Loucy (cell line): ENCODE measurements around the gene GUCY1A2.

Experiments
- H2AFZ ChIP-seq: fragments of 200-600 bp; sonication (generic); 2 replicates; pipeline ENCODE4 v1.6.0; 2016; ENCODE audit warnings: antibody characterized with exemption, mild to moderate bottlenecking, low read length, moderate library complexity
- H3F3A ChIP-seq: fragments of 200-600 bp; 2 replicates; pipeline ENCODE4 v1.6.0; 2016; ENCODE audit warnings: antibody characterized with exemption, low read depth, mild to moderate bottlenecking
- H3K27me3 ChIP-seq: fragments of 200-600 bp; sonication (generic); 2 replicates; pipeline ENCODE4 v1.6.1; 2014; ENCODE audit warnings: low read length, mild to moderate bottlenecking; ENCODE audit not compliant: insufficient read depth, poor library complexity, severe bottlenecking
- H3K36me3 ChIP-seq: fragments of 200-600 bp; sonication (generic); 2 replicates; pipeline ENCODE4 v1.6.1; 2016; ENCODE audit warnings: low read length; ENCODE audit not compliant: insufficient read depth
- H3K4me1 ChIP-seq: fragments of 200-600 bp; sonication (generic); 2 replicates; pipeline ENCODE4 v1.5.1; 2014; ENCODE audit warnings: low read length, mild to moderate bottlenecking; ENCODE audit not compliant: insufficient read depth, poor library complexity, severe bottlenecking
- H3K4me2 ChIP-seq: fragments of 200-600 bp; sonication (generic); 2 replicates; pipeline ENCODE4 v1.6.0; 2014; ENCODE audit warnings: antibody characterized with exemption, low read length, low read depth, mild to moderate bottlenecking; ENCODE audit not compliant: poor library complexity, severe bottlenecking
- H3K4me3 ChIP-seq: fragments of 200-600 bp; sonication (generic); 2 replicates; pipeline ENCODE4 v1.5.1; 2014; ENCODE audit warnings: low read length, mild to moderate bottlenecking, mixed read lengths; ENCODE audit not compliant: poor library complexity, severe bottlenecking
- H3K79me2 ChIP-seq: fragments of 200-600 bp; sonication (generic); 2 replicates; pipeline ENCODE4 v1.6.1; 2014; ENCODE audit warnings: low read length; ENCODE audit not compliant: insufficient read depth
- H3K9ac ChIP-seq: fragments of 200-600 bp; sonication (generic); 2 replicates; pipeline ENCODE4 v1.6.0; 2014; ENCODE audit warnings: mild to moderate bottlenecking, low read depth, low read length, moderate library complexity; ENCODE audit not compliant: poor library complexity, severe bottlenecking
- H3K9me2 ChIP-seq: fragments of 200-600 bp; sonication (generic); replicated peaks from 2 replicates; pipeline ENCODE4 v1.6.1; 2016; ENCODE audit warnings: low read depth, low read length, mixed read lengths
- H3K9me3 ChIP-seq: fragments of 200-600 bp; sonication (generic); 2 replicates; pipeline ENCODE4 v1.6.1; 2014; ENCODE audit warnings: mild to moderate bottlenecking, antibody characterized with exemption, low read length, low read depth; ENCODE audit not compliant: insufficient read depth
- H4K20me1 ChIP-seq: fragments of 200-600 bp; sonication (generic); 2 replicates; pipeline ENCODE4 v1.6.0; 2014; ENCODE audit warnings: antibody characterized with exemption, low read length, mild to moderate bottlenecking; ENCODE audit not compliant: insufficient read depth, poor library complexity, severe bottlenecking
- EZH2phosphoT487 ChIP-seq: fragments of 200-600 bp; IDR thresholded peaks from 2 replicates; pipeline ENCODE4 v1.6.1; 2018; ENCODE audit warnings: antibody characterized with exemption, mild to moderate bottlenecking, moderate library complexity, borderline replicate concordance
- TF ChIP-seq, protein P1 (sequence below): fragments of 200-600 bp; sonication (generic); conservative IDR thresholded peaks from 2 replicates; pipeline ENCODE4 v1.5.1; 2014; ENCODE audit warnings: mild to moderate bottlenecking, antibody characterized with exemption, low read length

The GUCY1A2 gene

DNA sequence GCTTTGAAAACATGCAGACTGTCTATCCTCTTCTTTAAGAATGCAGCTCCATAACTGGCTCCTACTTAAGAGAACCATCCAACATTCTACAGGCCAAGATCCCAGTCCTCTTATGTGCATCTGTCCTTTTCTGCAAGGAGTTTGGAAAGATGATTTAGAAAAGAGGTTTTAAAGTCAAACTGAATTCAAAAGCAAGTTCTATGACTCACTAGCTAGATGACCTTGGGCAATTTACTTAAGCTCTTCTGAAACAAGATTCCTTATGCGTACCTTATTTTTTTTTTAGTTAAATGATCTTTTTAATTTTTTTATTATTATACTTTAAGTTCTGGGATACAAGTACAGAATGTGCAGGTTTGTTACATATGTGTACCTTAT is 29.2 kb downstream of the GUCY1A2 start:
- TF ChIP-seq, protein P1, sequence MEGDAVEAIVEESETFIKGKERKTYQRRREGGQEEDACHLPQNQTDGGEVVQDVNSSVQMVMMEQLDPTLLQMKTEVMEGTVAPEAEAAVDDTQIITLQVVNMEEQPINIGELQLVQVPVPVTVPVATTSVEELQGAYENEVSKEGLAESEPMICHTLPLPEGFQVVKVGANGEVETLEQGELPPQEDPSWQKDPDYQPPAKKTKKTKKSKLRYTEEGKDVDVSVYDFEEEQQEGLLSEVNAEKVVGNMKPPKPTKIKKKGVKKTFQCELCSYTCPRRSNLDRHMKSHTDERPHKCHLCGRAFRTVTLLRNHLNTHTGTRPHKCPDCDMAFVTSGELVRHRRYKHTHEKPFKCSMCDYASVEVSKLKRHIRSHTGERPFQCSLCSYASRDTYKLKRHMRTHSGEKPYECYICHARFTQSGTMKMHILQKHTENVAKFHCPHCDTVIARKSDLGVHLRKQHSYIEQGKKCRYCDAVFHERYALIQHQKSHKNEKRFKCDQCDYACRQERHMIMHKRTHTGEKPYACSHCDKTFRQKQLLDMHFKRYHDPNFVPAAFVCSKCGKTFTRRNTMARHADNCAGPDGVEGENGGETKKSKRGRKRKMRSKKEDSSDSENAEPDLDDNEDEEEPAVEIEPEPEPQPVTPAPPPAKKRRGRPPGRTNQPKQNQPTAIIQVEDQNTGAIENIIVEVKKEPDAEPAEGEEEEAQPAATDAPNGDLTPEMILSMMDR, result no peak
- TF ChIP-seq EZH2phosphoT487, result no peak
- Histone ChIP-seq H3K27me3 (no peaks in the 10 kb centered on the region), H3F3A (no peaks in the 10 kb centered on the region), H3K36me3 (no peaks in the 10 kb centered on the region), H3K4me1 (no peaks in the 10 kb centered on the region), H3K9ac (no peak overlapping the region), H2AFZ (no peak overlapping the region), H4K20me1 (no peaks in the 10 kb centered on the region), H3K4me2 (no peak overlapping the region), H3K79me2 (no peaks in the 10 kb centered on the region), H3K9me3 (no peaks in the 10 kb centered on the region; the same call in 1 of the 2 replicates), H3K4me3 (no peak overlapping the region), H3K9me2 (no peaks in the 10 kb centered on the region; the same call in 1 of the 2 replicates)

DNA sequence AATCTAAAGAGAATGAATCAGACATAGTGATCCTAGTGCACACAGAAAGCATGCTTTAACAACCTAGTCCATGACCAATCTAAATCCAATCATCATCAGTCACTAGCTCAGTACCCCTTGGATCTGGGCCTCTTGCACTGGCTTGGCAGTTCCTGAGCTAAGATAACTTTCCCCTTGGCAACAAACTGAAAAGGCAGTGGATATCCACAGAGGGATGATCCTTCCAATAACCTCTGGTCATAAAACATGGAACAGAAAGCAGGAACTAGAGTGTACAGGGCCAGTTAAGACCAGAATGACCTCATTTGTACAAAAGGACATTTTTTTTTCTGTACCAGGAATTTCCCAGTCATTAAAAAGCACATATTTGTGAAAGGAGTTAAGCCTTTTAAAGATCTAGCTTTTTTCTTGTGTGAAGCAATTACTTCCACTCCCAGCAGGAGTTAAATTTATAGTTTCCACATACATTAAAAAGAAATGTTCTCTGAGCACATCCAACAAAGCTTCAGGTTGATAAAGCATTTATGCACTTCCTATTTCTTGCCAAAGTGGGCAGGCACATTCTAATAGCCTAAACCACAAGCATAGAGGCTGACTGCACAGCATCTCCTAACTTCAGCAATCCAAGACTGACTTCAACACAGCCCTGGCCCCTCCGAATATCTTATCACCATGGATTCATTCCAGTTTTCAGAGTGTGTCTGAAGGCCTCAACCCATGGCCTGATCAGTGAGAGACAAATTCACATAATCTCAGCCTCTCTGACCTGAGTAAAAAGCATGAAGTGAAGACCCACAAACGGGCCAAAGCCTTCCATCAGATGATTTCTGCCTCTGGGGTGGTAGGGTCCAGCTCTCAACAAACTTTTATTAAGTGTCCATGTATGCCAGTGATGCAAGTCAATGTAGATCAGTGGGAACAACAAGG is 29.9 kb downstream of the GUCY1A2 start:
- no peaks in the 10 kb centered on the region for H3K9me2 ChIP-seq
- H4K20me1 ChIP-seq, result no peaks in the 10 kb centered on the region
- no peak overlapping the region for H3K9ac ChIP-seq
- no peak overlapping the region for H2AFZ ChIP-seq
- H3K4me1 ChIP-seq, result no peaks in the 10 kb centered on the region
- H3K4me2 ChIP-seq, result no peak overlapping the region
- H3F3A ChIP-seq, result no peaks in the 10 kb centered on the region
- TF ChIP-seq EZH2phosphoT487, result no peak
- TF ChIP-seq, protein P1, result no peak
- H3K79me2 ChIP-seq, result no peaks in the 10 kb centered on the region
- H3K36me3 ChIP-seq, result no peaks in the 10 kb centered on the region
- no peaks in the 10 kb centered on the region for H3K27me3 ChIP-seq
- H3K9me3 ChIP-seq, result no peaks in the 10 kb centered on the region; the same call in 1 of the 2 replicates
- no peak overlapping the region for H3K4me3 ChIP-seq

DNA sequence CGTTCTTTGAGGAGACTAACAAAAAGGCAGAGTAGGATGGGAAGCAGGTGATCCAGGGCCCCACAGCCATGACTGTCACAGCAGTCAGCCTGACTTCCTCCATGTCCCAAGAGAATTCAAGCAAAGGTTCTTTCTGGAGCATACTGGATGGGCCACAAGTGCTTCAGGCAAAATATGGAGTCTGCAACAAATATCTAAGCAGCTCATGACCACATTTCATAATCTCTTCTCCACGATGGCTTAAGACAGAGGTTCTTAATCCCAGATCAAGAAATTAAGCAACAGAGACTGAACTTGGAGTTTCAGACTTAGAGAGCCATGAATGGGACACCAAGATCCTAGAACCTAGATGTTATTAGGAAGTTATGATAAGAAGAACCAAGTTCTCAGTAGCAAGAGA is 31.6 kb downstream of the GUCY1A2 start:
- Histone ChIP-seq H4K20me1 (no peaks in the 10 kb centered on the region), H3K4me1 (no peaks in the 10 kb centered on the region), H3K9ac (no peak overlapping the region), H3K36me3 (no peaks in the 10 kb centered on the region), H3K4me2 (no peak overlapping the region), H2AFZ (no peak overlapping the region), H3K79me2 (no peaks in the 10 kb centered on the region), H3K9me2 (no peaks in the 10 kb centered on the region), H3K4me3 (no peak overlapping the region), H3F3A (no peaks in the 10 kb centered on the region), H3K27me3 (no peaks in the 10 kb centered on the region), H3K9me3 (no peaks in the 10 kb centered on the region)
- TF ChIP-seq, protein P1, result no peak
- TF ChIP-seq EZH2phosphoT487, result no peak
